ENCODE results near the gene PPP2CA. TPM values are rescaled to one million over a fixed set of nuclear protein-coding genes. Genes with fewer than 3 reads are reported as not detected.

PPP2CA gene
- total RNA-seq, 1 donor from 2014 or later, result 96.9 TPM

GRCh38 chr5:134174841-134175839 lies 50.7 kb downstream of the PPP2CA start:
- no peaks in the 10 kb centered on the region for H3K27me3 ChIP-seq (ENCODE audit: low read depth)
- H3K27ac ChIP-seq, result peak overlapping the region; percentile 100
- H3K9me3 ChIP-seq, result no peaks in the 10 kb centered on the region
- peaks cover 35% of the 10 kb centered on the region for H3K4me1 ChIP-seq
- H3K36me3 ChIP-seq, result peaks cover 36% of the 10 kb centered on the region
- no peak for ATAC-seq
- DNase-seq, result no peak
- intact Hi-C loops (cut with DNase I), result no loop called here
- peak overlapping the region; percentile 83 for H3K4me3 ChIP-seq
- TF ChIP-seq, protein P1, sequence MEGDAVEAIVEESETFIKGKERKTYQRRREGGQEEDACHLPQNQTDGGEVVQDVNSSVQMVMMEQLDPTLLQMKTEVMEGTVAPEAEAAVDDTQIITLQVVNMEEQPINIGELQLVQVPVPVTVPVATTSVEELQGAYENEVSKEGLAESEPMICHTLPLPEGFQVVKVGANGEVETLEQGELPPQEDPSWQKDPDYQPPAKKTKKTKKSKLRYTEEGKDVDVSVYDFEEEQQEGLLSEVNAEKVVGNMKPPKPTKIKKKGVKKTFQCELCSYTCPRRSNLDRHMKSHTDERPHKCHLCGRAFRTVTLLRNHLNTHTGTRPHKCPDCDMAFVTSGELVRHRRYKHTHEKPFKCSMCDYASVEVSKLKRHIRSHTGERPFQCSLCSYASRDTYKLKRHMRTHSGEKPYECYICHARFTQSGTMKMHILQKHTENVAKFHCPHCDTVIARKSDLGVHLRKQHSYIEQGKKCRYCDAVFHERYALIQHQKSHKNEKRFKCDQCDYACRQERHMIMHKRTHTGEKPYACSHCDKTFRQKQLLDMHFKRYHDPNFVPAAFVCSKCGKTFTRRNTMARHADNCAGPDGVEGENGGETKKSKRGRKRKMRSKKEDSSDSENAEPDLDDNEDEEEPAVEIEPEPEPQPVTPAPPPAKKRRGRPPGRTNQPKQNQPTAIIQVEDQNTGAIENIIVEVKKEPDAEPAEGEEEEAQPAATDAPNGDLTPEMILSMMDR (IDR thresholded peaks at IDR 0.05), result no peak

- H3K27ac ChIP-seq, result no peak overlapping the region
- TF ChIP-seq, protein P1 (IDR thresholded peaks at IDR 0.05), result no peak
- peaks cover 67% of the 10 kb centered on the region for H3K36me3 ChIP-seq
- intact Hi-C loops (cut with DNase I), result no loop called here
- H3K27me3 ChIP-seq (ENCODE audit: low read depth), result no peaks in the 10 kb centered on the region
- H3K9me3 ChIP-seq, result no peaks in the 10 kb centered on the region
- DNase-seq (no peak), ATAC-seq (no peak)
- H3K4me3 ChIP-seq, result no peak overlapping the region
- peaks cover 28% of the 10 kb centered on the region for H3K4me1 ChIP-seq
Measured at GRCh38 chr5:134171972-134172371, 53.9 kb downstream of the PPP2CA start.

DNA sequence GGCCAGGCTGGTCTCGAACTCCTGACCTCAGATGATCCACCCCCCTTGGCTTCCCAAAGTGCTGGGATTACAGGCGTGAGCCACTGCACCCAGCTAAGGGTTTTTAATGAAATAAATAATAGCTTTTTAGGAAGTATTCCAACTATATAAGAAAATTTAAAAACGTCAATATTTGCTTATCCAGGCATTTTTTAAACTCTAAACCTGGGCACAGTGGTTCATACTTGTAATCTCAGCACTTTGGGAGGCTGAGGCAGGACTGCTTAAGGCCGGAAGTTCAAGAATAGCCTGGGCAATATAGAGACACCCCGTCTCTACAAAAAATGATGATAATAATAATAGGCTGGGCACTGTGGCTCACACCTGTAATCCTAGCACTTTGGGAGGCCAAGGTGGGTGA lies 63.3 kb downstream of the PPP2CA start:
- ATAC-seq, result no peak
- Histone ChIP-seq H3K27me3 (ENCODE audit: low read depth) (no peaks in the 10 kb centered on the region), H3K9me3 (no peaks in the 10 kb centered on the region), H3K36me3 (peaks cover 92% of the 10 kb centered on the region), H3K4me1 (peaks cover 4% of the 10 kb centered on the region), H3K27ac (no peak overlapping the region), H3K4me3 (no peak overlapping the region)
- intact Hi-C loops (cut with DNase I), result no loop called here
- TF ChIP-seq, protein P1 (IDR thresholded peaks at IDR 0.05), result no peak
- no peak for DNase-seq

DNA sequence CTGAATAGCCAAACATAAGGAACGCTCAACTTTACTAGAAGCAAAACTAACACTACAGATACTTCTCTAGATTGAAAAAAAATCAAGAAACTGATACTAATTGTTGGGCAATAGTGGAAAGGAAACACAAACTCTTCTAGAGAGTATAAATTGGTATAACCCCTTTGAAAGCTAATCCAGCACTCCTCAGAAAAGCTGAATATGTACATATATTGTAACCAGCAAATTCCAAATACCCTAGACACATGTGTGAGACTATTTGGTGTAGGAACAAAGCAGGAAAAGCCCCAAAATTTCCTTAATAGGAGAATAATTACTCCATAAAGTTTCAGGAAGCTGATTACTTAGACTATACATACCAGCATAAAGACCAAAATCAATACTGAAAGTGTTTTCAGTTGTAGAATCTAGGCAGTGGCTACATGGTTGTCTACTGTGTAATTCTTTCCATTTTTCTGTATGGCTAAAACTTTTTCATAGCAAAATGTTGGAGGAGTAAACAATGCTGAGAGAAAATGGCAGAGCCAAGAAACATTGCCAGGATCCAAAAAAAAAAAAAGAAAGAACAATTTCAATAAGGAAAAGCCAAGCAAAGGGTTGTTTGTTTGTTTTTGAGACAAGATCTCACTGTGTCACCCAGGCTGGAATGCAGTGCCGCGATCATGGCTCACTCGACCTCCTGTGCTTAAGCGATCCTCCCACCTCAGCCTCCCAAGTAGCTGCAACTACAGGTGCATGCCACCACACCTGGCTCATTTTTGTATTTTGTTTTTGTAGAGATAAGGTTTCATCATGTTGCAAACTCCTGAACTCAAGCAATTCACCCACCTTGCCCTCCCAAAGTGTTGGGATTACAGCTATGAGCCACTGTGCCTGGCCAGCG lies 64.1 kb downstream of the PPP2CA start:
- Histone ChIP-seq H3K4me1 (peaks cover 4% of the 10 kb centered on the region), H3K27ac (no peak overlapping the region), H3K27me3 (ENCODE audit: low read depth) (no peaks in the 10 kb centered on the region), H3K9me3 (no peaks in the 10 kb centered on the region), H3K4me3 (no peak overlapping the region), H3K36me3 (peaks cover 92% of the 10 kb centered on the region)
- DNase-seq, result no peak
- no peak for ATAC-seq
- TF ChIP-seq, protein P1 (IDR thresholded peaks at IDR 0.05), result no peak
- intact Hi-C loops (cut with DNase I), result no loop called here

- ATAC-seq (no peak), DNase-seq (no peak)
- intact Hi-C loops (cut with DNase I), result no loop called here
- no peak overlapping the region for H3K4me3 ChIP-seq
- peaks cover 97% of the 10 kb centered on the region for H3K36me3 ChIP-seq
- peaks cover 34% of the 10 kb centered on the region for H3K4me1 ChIP-seq
- H3K27me3 ChIP-seq (ENCODE audit: low read depth), result no peaks in the 10 kb centered on the region
- no peak overlapping the region for H3K27ac ChIP-seq
- H3K9me3 ChIP-seq, result no peaks in the 10 kb centered on the region
- TF ChIP-seq, protein P1 (IDR thresholded peaks at IDR 0.05), result no peak
Measured at GRCh38 chr5:134153657-134154056, 72.2 kb downstream of the PPP2CA start.

Measured in lower lobe of right lung (tissue), 2 donors.